Activated CD4-positive, alpha-beta T cell treated with anti-CD3 and anti-CD28 coated beads, Interleukin-2, amount 10 ng/mL, durations not matched to agents 7 days and 5 days (primary cell): ENCODE data around the gene ZBTB8OS. TPM values are rescaled to one million over a fixed set of nuclear protein-coding genes. Genes with fewer than 3 reads are reported as not detected.
"Not testable (repeated sequence)": the region's sequence is repeated elsewhere in the genome, so short reads cannot be mapped to it uniquely, and the experiment has no call there.

Experiments used
- CTCF ChIA-PET: fragments of 350-600 bp; sonication (Branson Sonifier 250); formaldehyde crosslinking; loops from one replicate; lab custom pipeline; 2021; ENCODE audit warnings: antibody characterized with exemption; lab: Charles Lee
- POLR2A ChIA-PET: fragments of 350-600 bp; sonication (Branson Sonifier 250); formaldehyde crosslinking; loops from one replicate; lab custom pipeline; 2021; ENCODE audit warnings: antibody characterized with exemption; lab: Charles Lee
- DNase-seq: peaks from one replicate; pipeline ENCODE4 v3.0.0-alpha.2; 2020
- H3K27ac Mint-ChIP-seq: one replicate; pipeline ENCODE4 v1.8.0; 2021; ENCODE audit warnings: mild to moderate bottlenecking, moderate library complexity, mixed read lengths
- H3K27me3 Mint-ChIP-seq: one replicate; pipeline ENCODE4 v1.8.0; 2021; ENCODE audit warnings: mixed read lengths
- H3K36me3 Mint-ChIP-seq: one replicate; pipeline ENCODE4 v1.8.0; 2021; ENCODE audit warnings: low read depth, mixed read lengths
- H3K4me1 Mint-ChIP-seq: one replicate; pipeline ENCODE4 v1.8.0; 2021; ENCODE audit warnings: mixed read lengths
- H3K4me3 Mint-ChIP-seq: one replicate; pipeline ENCODE4 v1.8.0; 2021; ENCODE audit warnings: mild to moderate bottlenecking, moderate library complexity, mixed read lengths
- H3K9me3 Mint-ChIP-seq: one replicate; pipeline ENCODE4 v1.8.0; 2021; ENCODE audit warnings: mixed read lengths
- total RNA-seq, 2 experiments: library from RNA; stranded (reverse); gene quantifications; one replicate each; pipeline ENCODE4 v1.2.3, GENCODE V29; 2021

Gene ZBTB8OS
- 10 to 100 TPM; 51.0 to 57.6 TPM for total RNA-seq

- Mint-ChIP-seq H3K27me3 (no peaks in the 10 kb centered on the region), H3K27ac (peak within 1 kb of the TSS; percentile 100), H3K36me3 (peaks cover 48% of the 10 kb centered on the region), H3K4me3 (peak within 1 kb of the TSS; percentile 88), H3K4me1 (peaks cover 47% of the 10 kb centered on the region), H3K9me3 (no peaks in the 10 kb centered on the region)
- ChIA-PET CTCF (interaction anchor here (0.6 to 1.6 kb wide), 8 partner anchors 9 to 449 kb away, joined by 3 to 5 read pairs (median 3); no protein-coding TSS in a partner anchor), POLR2A (interaction anchor here (0.6 kb wide), 1 partner anchor 130 kb away, joined by 9 read pairs; no protein-coding TSS in a partner anchor)
- DNase-seq: peak; percentile 94
These were observed at the start of gene ZBTB8OS for GRCh38 chr1:32650248-32650751. ZBTB8OS (minus strand) TSS chr1:32650550; CDS start chr1:32650529, 21 bp downstream.

GRCh38 chr1:32696996-32697395, 46.6 kb upstream of the ZBTB8OS start:
- H3K4me3 Mint-ChIP-seq, H3K9me3 Mint-ChIP-seq, H3K27ac Mint-ChIP-seq, DNase-seq, H3K36me3 Mint-ChIP-seq, POLR2A ChIA-PET: not testable (repeated sequence)
- CTCF ChIA-PET: interaction anchor here (0.7 to 0.8 kb wide), 2 partner anchors 9 to 106 kb away, joined by 3 read pairs; no protein-coding TSS in a partner anchor
- Mint-ChIP-seq H3K4me1 (peaks cover 14% of the 10 kb centered on the region), H3K27me3 (peaks cover 14% of the 10 kb centered on the region)

GRCh38 chr1:32696041-32696440, 45.7 kb upstream of the ZBTB8OS start:
- POLR2A ChIA-PET: no interaction called here

GRCh38 chr1:32695098-32695904, 45.0 kb upstream of the ZBTB8OS start:
- H3K9me3 Mint-ChIP-seq: no peaks in the 10 kb centered on the region
- ChIA-PET POLR2A (no interaction called here), CTCF (no interaction called here)
- no peak overlapping the region for H3K27ac Mint-ChIP-seq
- peaks cover 11% of the 10 kb centered on the region for H3K4me1 Mint-ChIP-seq
- H3K36me3 Mint-ChIP-seq: no peaks in the 10 kb centered on the region
- peaks cover 5% of the 10 kb centered on the region for H3K27me3 Mint-ChIP-seq
- DNase-seq: no peak
- no peak overlapping the region for H3K4me3 Mint-ChIP-seq

More at GRCh38 chr1:32696041-32696440, 45.7 kb upstream of the ZBTB8OS start:
- H3K9me3 Mint-ChIP-seq: no peaks in the 10 kb centered on the region
- H3K4me3 Mint-ChIP-seq: no peak overlapping the region
- CTCF ChIA-PET: no interaction called here
- H3K27ac Mint-ChIP-seq: no peak overlapping the region
- H3K27me3 Mint-ChIP-seq: peaks cover 6% of the 10 kb centered on the region
- H3K4me1 Mint-ChIP-seq: peaks cover 11% of the 10 kb centered on the region
- no peak for DNase-seq
- H3K36me3 Mint-ChIP-seq: no peaks in the 10 kb centered on the region

- CTCF ChIA-PET: interaction anchor here (0.6 kb wide), 1 partner anchor 33 kb away, joined by 4 read pairs; no protein-coding TSS in a partner anchor
These were observed 43.3 kb upstream of the ZBTB8OS start for GRCh38 chr1:32693455-32694174.

GRCh38 chr1:32686387-32686786, 36.0 kb upstream of the ZBTB8OS start:
- DNase-seq: no peak
- H3K4me1 Mint-ChIP-seq: no peaks in the 10 kb centered on the region
- H3K36me3 Mint-ChIP-seq: peaks cover 24% of the 10 kb centered on the region
- no peak overlapping the region for H3K27ac Mint-ChIP-seq
- CTCF ChIA-PET: interaction anchor here (0.7 kb wide), 1 partner anchor 12 kb away, joined by 4 read pairs; no protein-coding TSS in a partner anchor
- H3K4me3 Mint-ChIP-seq: no peak overlapping the region
- H3K27me3 Mint-ChIP-seq: no peaks in the 10 kb centered on the region
- no peaks in the 10 kb centered on the region for H3K9me3 Mint-ChIP-seq
- POLR2A ChIA-PET: interaction anchor here (0.6 kb wide), 1 partner anchor 405 kb away, joined by 3 read pairs; no protein-coding TSS in a partner anchor

More at GRCh38 chr1:32693455-32694174, 43.3 kb upstream of the ZBTB8OS start:
- Mint-ChIP-seq H3K9me3 (no peaks in the 10 kb centered on the region), H3K4me3 (no peak overlapping the region), H3K4me1 (peaks cover 11% of the 10 kb centered on the region), H3K36me3 (no peaks in the 10 kb centered on the region), H3K27me3 (no peaks in the 10 kb centered on the region), H3K27ac (no peak overlapping the region)
- POLR2A ChIA-PET: no interaction called here
- no peak for DNase-seq

GRCh38 chr1:32685498-32685897, 35.1 kb upstream of the ZBTB8OS start:
- POLR2A ChIA-PET: no interaction called here
- CTCF ChIA-PET: interaction anchor here (0.8 to 1.8 kb wide), 2 partner anchors 27 to 34 kb away, joined by 3 to 5 read pairs; partner anchors contain the start of gene RBBP4
- H3K9me3 Mint-ChIP-seq: no peaks in the 10 kb centered on the region
- no peaks in the 10 kb centered on the region for H3K27me3 Mint-ChIP-seq
- no peak overlapping the region for H3K4me3 Mint-ChIP-seq
- H3K36me3 Mint-ChIP-seq: peaks cover 33% of the 10 kb centered on the region
- H3K27ac Mint-ChIP-seq: no peak overlapping the region
- DNase-seq: no peak
- H3K4me1 Mint-ChIP-seq: no peaks in the 10 kb centered on the region

- ChIA-PET POLR2A (no interaction called here), CTCF (interaction anchor here (1.8 kb wide), 1 partner anchor 28 kb away, joined by 5 read pairs; no protein-coding TSS in a partner anchor)
- Mint-ChIP-seq H3K27ac (no peak overlapping the region), H3K4me1 (no peaks in the 10 kb centered on the region), H3K4me3 (no peak overlapping the region), H3K36me3 (peaks cover 44% of the 10 kb centered on the region), H3K27me3 (no peaks in the 10 kb centered on the region), H3K9me3 (no peaks in the 10 kb centered on the region)
- DNase-seq: no peak
These were observed 33.9 kb upstream of the ZBTB8OS start for GRCh38 chr1:32684167-32684811.

GRCh38 chr1:32683397-32683796, 33.0 kb upstream of the ZBTB8OS start:
- DNase-seq: no peak
- no peak overlapping the region for H3K4me3 Mint-ChIP-seq
- ChIA-PET POLR2A (no interaction called here), CTCF (no interaction called here)
- H3K27ac Mint-ChIP-seq: no peak overlapping the region
- H3K27me3 Mint-ChIP-seq: no peaks in the 10 kb centered on the region
- peaks cover 52% of the 10 kb centered on the region for H3K36me3 Mint-ChIP-seq
- H3K9me3 Mint-ChIP-seq: no peaks in the 10 kb centered on the region
- no peaks in the 10 kb centered on the region for H3K4me1 Mint-ChIP-seq

GRCh38 chr1:32681999-32682398, 31.6 kb upstream of the ZBTB8OS start:
- Mint-ChIP-seq H3K36me3 (peaks cover 63% of the 10 kb centered on the region), H3K9me3 (no peaks in the 10 kb centered on the region), H3K4me1 (no peaks in the 10 kb centered on the region), H3K27ac (no peak overlapping the region), H3K4me3 (no peak overlapping the region), H3K27me3 (no peaks in the 10 kb centered on the region)
- ChIA-PET POLR2A (no interaction called here), CTCF (no interaction called here)
- no peak for DNase-seq

GRCh38 chr1:32681509-32681908, 31.2 kb upstream of the ZBTB8OS start:
- H3K9me3 Mint-ChIP-seq: no peaks in the 10 kb centered on the region
- no peaks in the 10 kb centered on the region for H3K4me1 Mint-ChIP-seq
- DNase-seq: no peak
- peaks cover 65% of the 10 kb centered on the region for H3K36me3 Mint-ChIP-seq
- POLR2A ChIA-PET: no interaction called here
- CTCF ChIA-PET: no interaction called here
- H3K4me3 Mint-ChIP-seq: no peak overlapping the region
- H3K27me3 Mint-ChIP-seq: no peaks in the 10 kb centered on the region
- no peak overlapping the region for H3K27ac Mint-ChIP-seq

- POLR2A ChIA-PET: no interaction called here
- Mint-ChIP-seq H3K9me3 (no peaks in the 10 kb centered on the region), H3K4me3 (no peak overlapping the region), H3K36me3 (peaks cover 64% of the 10 kb centered on the region), H3K27ac (no peak overlapping the region), H3K27me3 (no peaks in the 10 kb centered on the region), H3K4me1 (no peaks in the 10 kb centered on the region)
- CTCF ChIA-PET: no interaction called here
- DNase-seq: no peak
These were observed 30.3 kb upstream of the ZBTB8OS start for GRCh38 chr1:32680642-32681041.
